Ovary (tissue), 9 donors: ENCODE results near the gene SFTA2. TPM values are rescaled to one million over a fixed set of nuclear protein-coding genes. Genes with fewer than 3 reads are reported as not detected.

ENCODE experiments used
- DNase-seq, 5 donors: peaks; one replicate each; pipeline ENCODE4 v3.0.0-alpha.2; 2019 to 2020
- H3K27ac ChIP-seq, 2 donors: fragments of 200-600 bp; one replicate each; pipeline versions ENCODE4 v1.5.1 to v1.8.0; 2019 to 2022
- H3K27me3 ChIP-seq: fragments of 200-600 bp; one replicate; pipeline ENCODE4 v1.8.0; 2022
- H3K36me3 ChIP-seq: fragments of 200-600 bp; sonication (generic); one replicate; pipeline ENCODE4 v1.5.1; 2019
- H3K4me1 ChIP-seq: one replicate; pipeline ENCODE4 v1.8.1; 2013; ENCODE audit warnings: mild to moderate bottlenecking, moderate library complexity; ENCODE audit not compliant: insufficient read depth
- H3K4me3 ChIP-seq: fragments of 200-600 bp; sonication (generic); one replicate; pipeline ENCODE4 v1.5.1; 2017
- H3K9me3 ChIP-seq, 2 donors: fragments of 200-600 bp in 1 of 2; sonication (generic) in 1 of 2; one replicate each; pipeline versions ENCODE4 v1.5.1 to v1.8.1; 2013 to 2019; ENCODE audit warnings: mild to moderate bottlenecking in 1 of 2, moderate library complexity in 1 of 2
- CTCF ChIP-seq, 3 donors: fragments of 450-650 bp in 2 of 3; fragments of 200-600 bp in 1 of 3; IDR thresholded peaks; one replicate each; pipeline versions ENCODE4 v1.5.1 to v1.8.0; 2016 to 2022; ENCODE audit warnings: antibody characterized with exemption in 3 of 3, mild to moderate bottlenecking in 1 of 3
- EP300 ChIP-seq: sonication (generic); formaldehyde crosslinking; IDR thresholded peaks from one replicate; pipeline ENCODE4 v1.6.1; 2017; ENCODE audit warnings: antibody characterized with exemption
- POLR2A ChIP-seq: fragments of 450-650 bp; IDR thresholded peaks from one replicate; pipeline ENCODE4 v1.6.1; 2017; ENCODE audit warnings: antibody characterized with exemption, mild to moderate bottlenecking, moderate library complexity
- WGBS, 3 donors: extraction: QIAGEN DNeasy Blood & Tissue Kit in 1 of 3; methylation state at CpG; one replicate each; pipeline versions ENCODE4 v1.1.5 to v1.1.7; 2013 to 2017; 5-methylcytosine and 5-hydroxymethylcytosine counted together
- intact Hi-C, 4 donors: fragments of 100-400 bp; cut with DNase I; formaldehyde crosslinking; loops; one replicate each; pipeline versions ENCODE4 v1.11.0 to v1.15.1; 2022 to 2023
- polyA plus RNA-seq, 2 donors: library from polyadenylated mRNA; stranded (reverse); fragments of 200-250 nt in 1 of 2; fragments of 350-450 nt in 1 of 2; fragmentation: Illumina TruSeq in 1 of 2; extraction: RNeasy Lipid Tissue Mini Kit (QIAGEN cat#74804) in 1 of 2; gene quantifications; one replicate each; pipeline ENCODE4 v1.2.3, GENCODE V29; 2013 to 2014
- total RNA-seq, 7 donors: library from RNA; depleted of rRNA in 2 of 7; stranded (reverse); fragments of >200 nt in 2 of 7; fragmentation: NEBNext Ultra II Directional in 3 of 7; extraction: Animal tissue kit (Norgen Biotek cat#: 25700) in 3 of 7; gene quantifications; one replicate each; pipeline versions ENCODE4 v1.1.0 to v1.2.4, GENCODE V29; 2016 to 2023
- donor health status: DM: no; HTN: no; CAD: no; lungs with moderate emphysema.
- donor health status: DM: no; HTN: no; CAD: no.
- donor health status: Bipolar disorder and iron deficiency.
- donor health status: DM: yes; HTN: yes; CAD: no.
- donor health status: DM: no; HTN: no; CAD: no.
- donor health status: DM: yes; HTN: yes; CAD: no.

The SFTA2 gene
- total and polyA plus RNA-seq, 9 donors, result 0.80 to 3.1 (median 0.82) TPM; not detected in 6

- 9 to 16% (median 15%) methylated on average over 15 of the region's 15 CpGs for WGBS, 3 donors
- Histone ChIP-seq H3K27me3 (no peaks in the 10 kb centered on the region), H3K9me3 (no peaks in the 10 kb centered on the region), H3K36me3 (no peaks in the 10 kb centered on the region), H3K4me3 (no peak overlapping the region), H3K27ac (no peak overlapping the region), H3K4me1 (peaks cover 3% of the 10 kb centered on the region)
- TF ChIP-seq CTCF (IDR thresholded peaks at IDR 0.05) (peak in 1 of 3 donors; percentile 19), EP300 (no peak)
- peak; percentile 64 to 84 (median 75) for DNase-seq
- intact Hi-C loops, result no loop called here
Observed at GRCh38 chr6:30942338-30943060, 10.5 kb upstream of the SFTA2 start.

GRCh38 chr6:30940361-30940986 lies 8.5 kb upstream of the SFTA2 start, which contains the start of gene MUCL3:
Gene MUCL3 (plus strand): TSS chr6:30940973. CDS start chr6:30941000, 27 bp downstream.
- WGBS, 3 donors, result 75 to 78% (median 76%) methylated on average over 16 of the region's 16 CpGs
- DNase-seq, result no peak
- Histone ChIP-seq H3K4me1 (peaks cover 3% of the 10 kb centered on the region), H3K36me3 (no peaks in the 10 kb centered on the region), H3K4me3 (no peak within 1 kb of the TSS), H3K27me3 (no peaks in the 10 kb centered on the region), H3K9me3 (no peaks in the 10 kb centered on the region), H3K27ac (no peak within 1 kb of the TSS)
- no peak for TF ChIP-seq CTCF (IDR thresholded peaks at IDR 0.05)
- no peak for TF ChIP-seq POLR2A
- TF ChIP-seq EP300, result no peak
- intact Hi-C loops, result no loop called here

- intact Hi-C loops, result loop anchor here in 1 of 4 donors (10.0 kb wide), 1 partner anchor 115 kb away; no protein-coding TSS in a partner anchor
- WGBS, 3 donors, result 31 to 52% (median 37%) methylated on average over 3 of the region's 3 CpGs
- H3K36me3 ChIP-seq, result no peaks in the 10 kb centered on the region
- H3K4me1 ChIP-seq, result peaks cover 3% of the 10 kb centered on the region
- no peak overlapping the region for H3K4me3 ChIP-seq
- H3K27me3 ChIP-seq, result no peaks in the 10 kb centered on the region
- TF ChIP-seq EP300, result no peak
- TF ChIP-seq POLR2A, result no peak
- TF ChIP-seq CTCF (IDR thresholded peaks at IDR 0.05), result no peak
- no peak overlapping the region for H3K27ac ChIP-seq
- no peak for DNase-seq
- H3K9me3 ChIP-seq, result no peaks in the 10 kb centered on the region
Observed at GRCh38 chr6:30939473-30939872, 7.5 kb upstream of the SFTA2 start.

- intact Hi-C loops, result loop anchor here in 1 of 4 donors (10.0 kb wide), 1 partner anchor 116 kb away; no protein-coding TSS in a partner anchor
- H3K36me3 ChIP-seq, result no peaks in the 10 kb centered on the region
- H3K27ac ChIP-seq, result no peak overlapping the region
- H3K27me3 ChIP-seq, result no peaks in the 10 kb centered on the region
- no peaks in the 10 kb centered on the region for H3K9me3 ChIP-seq
- peaks cover 3% of the 10 kb centered on the region for H3K4me1 ChIP-seq
- 78 to 80% (median 80%) methylated on average over 4 of the region's 4 CpGs for WGBS, 3 donors
- no peak for DNase-seq
- no peak for TF ChIP-seq POLR2A
- TF ChIP-seq CTCF (IDR thresholded peaks at IDR 0.05), result no peak
- TF ChIP-seq EP300, result no peak
- H3K4me3 ChIP-seq, result no peak overlapping the region
Observed at GRCh38 chr6:30938730-30939129, 6.8 kb upstream of the SFTA2 start.
